HepG2 (cell line): ENCODE results near the gene TSG101. TPM values are rescaled to one million over a fixed set of nuclear protein-coding genes. Genes with fewer than 3 reads are reported as not detected.

Experiments
- AKNA ChIP-seq: sonication (generic); formaldehyde crosslinking; IDR thresholded peaks from 2 replicates; pipeline ENCODE4 v1.4.0; 2020; ENCODE audit warnings: missing genetic modification reagents, borderline replicate concordance
- CHCHD3 ChIP-seq: sonication (generic); formaldehyde crosslinking; IDR thresholded peaks from 2 replicates; pipeline ENCODE4 v1.8.0; 2022; ENCODE audit warnings: mild to moderate bottlenecking, missing genetic modification reagents, moderate library complexity
- DMTF1 ChIP-seq: sonication (generic); formaldehyde crosslinking; IDR thresholded peaks from 2 replicates; pipeline ENCODE4 v1.4.0; 2020; ENCODE audit warnings: mild to moderate bottlenecking, missing genetic modification reagents
- HMG20A ChIP-seq: IDR thresholded peaks from 2 replicates; pipeline ENCODE4 v1.6.1; 2016; ENCODE audit warnings: borderline replicate concordance
- NR2F2 ChIP-seq: IDR thresholded peaks from 2 replicates; pipeline ENCODE4 v1.6.1; 2012; ENCODE audit warnings: low read depth, inconsistent platforms, borderline replicate concordance
- ZEB1 ChIP-seq: IDR thresholded peaks from 2 replicates; pipeline ENCODE4 v1.6.1; 2012; ENCODE audit warnings: mild to moderate bottlenecking, low read depth, inconsistent platforms; ENCODE audit not compliant: insufficient replicate concordance
- ZFX ChIP-seq: sonication (generic); formaldehyde crosslinking; IDR thresholded peaks from 2 replicates; pipeline ENCODE4 v1.4.0; 2020; ENCODE audit warnings: mild to moderate bottlenecking, low read depth, missing genetic modification reagents, moderate library complexity
- ZNF513 ChIP-seq: sonication (generic); formaldehyde crosslinking; conservative IDR thresholded peaks from 2 replicates; pipeline ENCODE4 v1.5.0; 2020; ENCODE audit warnings: missing genetic modification reagents
- ZNF576 ChIP-seq: sonication (generic); formaldehyde crosslinking; IDR thresholded peaks from 2 replicates; pipeline ENCODE4 v1.4.0; 2020; ENCODE audit warnings: mild to moderate bottlenecking, missing genetic modification reagents
- ZNF687 ChIP-seq: sonication (generic); formaldehyde crosslinking; IDR thresholded peaks from 2 replicates; pipeline ENCODE4 v1.5.1; 2020; ENCODE audit warnings: mild to moderate bottlenecking, missing genetic modification reagents, moderate library complexity
- ZNF83 ChIP-seq: sonication (generic); formaldehyde crosslinking; IDR thresholded peaks from 2 replicates; pipeline ENCODE4 v1.4.0; 2020; ENCODE audit warnings: missing genetic modification reagents, mild to moderate bottlenecking, borderline replicate concordance
- ZSCAN5A ChIP-seq: sonication (generic); formaldehyde crosslinking; IDR thresholded peaks from 2 replicates; pipeline ENCODE4 v1.8.0; 2022; ENCODE audit warnings: mild to moderate bottlenecking, missing genetic modification reagents, borderline replicate concordance
- polyA plus RNA-seq, 8 experiments: library from polyadenylated mRNA; depleted of rRNA in 3 of 8; stranded (reverse) in 7 of 8; unstranded in 1 of 8; fragments of >200 nt; fragmentation: Illumina TruSeq in 4 of 8; extraction: Trizol in 4 of 8; gene quantifications; 2 replicates each; pipeline versions ENCODE4 v1.2.1 to v1.2.3, GENCODE V29; 2011 to 2016; ENCODE audit warnings: low read depth in 4 of 8, missing spikeins in 1 of 8, mixed read lengths in 1 of 8; ENCODE audit not compliant: insufficient read depth in 1 of 8
- total RNA-seq, 5 experiments: library from RNA; depleted of rRNA; stranded (reverse); fragments of >200 nt; fragmentation: Illumina TruSeq; extraction: Trizol; gene quantifications; 2 replicates each; pipeline ENCODE4 v1.2.3, GENCODE V29; 2016; ENCODE audit warnings: low read depth in 1 of 5

Gene TSG101
- total and polyA plus RNA-seq, 2 of the 13 experiments (the other 11 are each of a cell fraction or from before 2014, with no cell fraction given): 69.3 to 206 TPM

GRCh38 chr11:18526130-18526520 lies 617 bp downstream of the TSG101 start (continued):
- TF ChIP-seq ZNF687 (no peak), ZFX (CRISPR knock-in tag) (no peak), HMG20A (CRISPR knock-in tag) (no peak), ZNF513 (CRISPR knock-in tag) (no peak), DMTF1 (CRISPR knock-in tag) (no peak), NR2F2 (peak; percentile 6; the same call in 1 of the 2 replicates), CHCHD3 (CRISPR knock-in tag) (no peak), AKNA (no peak), ZNF576 (CRISPR knock-in tag) (no peak), ZSCAN5A (CRISPR knock-in tag) (peak; percentile 6; the same call in 1 of the 2 replicates), ZEB1 (peak; percentile 47), ZNF83 (CRISPR knock-in tag) (no peak)
